ENCODE measurements around the gene TPR. TPM values are rescaled to one million over a fixed set of nuclear protein-coding genes. Genes with fewer than 3 reads are reported as not detected.

The TPR gene
- total RNA-seq, 1 donor from 2014 or later: 83.8 TPM

- Histone ChIP-seq H3K4me1 (ENCODE audit: insufficient read depth, low read length) (no peaks in the 10 kb centered on the region), H3K4me2 (ENCODE audit: low read length) (no peak within 1 kb of the TSS), H3K79me2 (ENCODE audit: insufficient read depth, low read length) (no peaks in the 10 kb centered on the region), H3K9me3 (ENCODE audit: insufficient read depth, low read depth, low read length) (no peaks in the 10 kb centered on the region), H3K9ac (ENCODE audit: low read length) (no peak within 1 kb of the TSS), H3K4me3 (ENCODE audit: insufficient read depth, low read depth, low read length) (no peak within 1 kb of the TSS), H4K20me1 (ENCODE audit: insufficient read depth, low read length) (no peaks in the 10 kb centered on the region), H3K27me3 (ENCODE audit: insufficient read depth, low read length) (no peaks in the 10 kb centered on the region), H3K27ac (ENCODE audit: low read depth, low read length) (no peak within 1 kb of the TSS), H2AFZ (ENCODE audit: low read depth, low read length) (no peak within 1 kb of the TSS), H3K36me3 (ENCODE audit: insufficient read depth, low read length) (no peaks in the 10 kb centered on the region)
- Mint-ChIP-seq H3K4me3 (ENCODE audit: unreplicated experiment) (no peak within 1 kb of the TSS), H3K27me3 (ENCODE audit: low read depth, unreplicated experiment) (no peaks in the 10 kb centered on the region), H3K4me1 (ENCODE audit: low read depth, unreplicated experiment) (no peaks in the 10 kb centered on the region), H3K9me3 (ENCODE audit: unreplicated experiment) (no peaks in the 10 kb centered on the region), H3K27ac (ENCODE audit: unreplicated experiment) (no peak within 1 kb of the TSS), H3K36me3 (ENCODE audit: low read depth, unreplicated experiment) (no peaks in the 10 kb centered on the region)
- DNase-seq (ENCODE audit: low read depth) (no peak), FAIRE-seq (no peak)
- TF ChIP-seq CTCF (IDR thresholded peaks at IDR 0.05; ENCODE audit: insufficient read depth, low read depth, low read length): no peak
- no peak for TF ChIP-seq EZH2 (IDR thresholded peaks at IDR 0.05; ENCODE audit: insufficient read depth, low read length)
These were observed 79.1 kb downstream of the TPR start, which contains the start of gene PRG4 for GRCh38 chr1:186295980-186296379. Gene PRG4 (plus strand): TSS chr1:186296279.

GRCh38 chr1:186292875-186293274 lies 82.2 kb downstream of the TPR start:
- Histone ChIP-seq H3K9ac (ENCODE audit: low read length) (no peak overlapping the region), H3K4me2 (ENCODE audit: low read length) (no peak overlapping the region), H2AFZ (ENCODE audit: low read depth, low read length) (no peak overlapping the region), H4K20me1 (ENCODE audit: insufficient read depth, low read length) (no peaks in the 10 kb centered on the region), H3K27ac (ENCODE audit: low read depth, low read length) (no peak overlapping the region), H3K4me3 (ENCODE audit: insufficient read depth, low read depth, low read length) (no peak overlapping the region), H3K9me3 (ENCODE audit: insufficient read depth, low read depth, low read length) (no peaks in the 10 kb centered on the region), H3K36me3 (ENCODE audit: insufficient read depth, low read length) (no peaks in the 10 kb centered on the region), H3K79me2 (ENCODE audit: insufficient read depth, low read length) (no peaks in the 10 kb centered on the region), H3K4me1 (ENCODE audit: insufficient read depth, low read length) (no peaks in the 10 kb centered on the region), H3K27me3 (ENCODE audit: insufficient read depth, low read length) (no peaks in the 10 kb centered on the region)
- DNase-seq (ENCODE audit: low read depth): no peak
- H3K9me3 Mint-ChIP-seq (ENCODE audit: unreplicated experiment): no peaks in the 10 kb centered on the region
- no peak overlapping the region for H3K4me3 Mint-ChIP-seq (ENCODE audit: unreplicated experiment)
- no peaks in the 10 kb centered on the region for H3K27me3 Mint-ChIP-seq (ENCODE audit: low read depth, unreplicated experiment)
- H3K4me1 Mint-ChIP-seq (ENCODE audit: low read depth, unreplicated experiment): no peaks in the 10 kb centered on the region
- FAIRE-seq: no peak
- no peak for TF ChIP-seq EZH2 (IDR thresholded peaks at IDR 0.05; ENCODE audit: insufficient read depth, low read length)
- H3K36me3 Mint-ChIP-seq (ENCODE audit: low read depth, unreplicated experiment): no peaks in the 10 kb centered on the region
- no peak overlapping the region for H3K27ac Mint-ChIP-seq (ENCODE audit: unreplicated experiment)

- no peaks in the 10 kb centered on the region for H3K27me3 Mint-ChIP-seq (ENCODE audit: low read depth, unreplicated experiment)
- no peak overlapping the region for H3K4me3 Mint-ChIP-seq (ENCODE audit: unreplicated experiment)
- no peaks in the 10 kb centered on the region for H3K4me1 Mint-ChIP-seq (ENCODE audit: low read depth, unreplicated experiment)
- Histone ChIP-seq H3K4me3 (ENCODE audit: insufficient read depth, low read depth, low read length) (no peak overlapping the region), H4K20me1 (ENCODE audit: insufficient read depth, low read length) (no peaks in the 10 kb centered on the region), H3K4me2 (ENCODE audit: low read length) (no peak overlapping the region), H3K9ac (ENCODE audit: low read length) (no peak overlapping the region), H3K79me2 (ENCODE audit: insufficient read depth, low read length) (no peaks in the 10 kb centered on the region), H3K27ac (ENCODE audit: low read depth, low read length) (no peak overlapping the region), H2AFZ (ENCODE audit: low read depth, low read length) (no peak overlapping the region), H3K36me3 (ENCODE audit: insufficient read depth, low read length) (no peaks in the 10 kb centered on the region), H3K9me3 (ENCODE audit: insufficient read depth, low read depth, low read length) (no peaks in the 10 kb centered on the region), H3K27me3 (ENCODE audit: insufficient read depth, low read length) (no peaks in the 10 kb centered on the region), H3K4me1 (ENCODE audit: insufficient read depth, low read length) (no peaks in the 10 kb centered on the region)
- TF ChIP-seq EZH2 (IDR thresholded peaks at IDR 0.05; ENCODE audit: insufficient read depth, low read length) (no peak), CTCF (IDR thresholded peaks at IDR 0.05; ENCODE audit: insufficient read depth, low read depth, low read length) (no peak)
- DNase-seq (ENCODE audit: low read depth) (no peak), FAIRE-seq (no peak)
- no peaks in the 10 kb centered on the region for H3K36me3 Mint-ChIP-seq (ENCODE audit: low read depth, unreplicated experiment)
- no peak overlapping the region for H3K27ac Mint-ChIP-seq (ENCODE audit: unreplicated experiment)
- no peaks in the 10 kb centered on the region for H3K9me3 Mint-ChIP-seq (ENCODE audit: unreplicated experiment)
These were observed 83.8 kb downstream of the TPR start for GRCh38 chr1:186291271-186291670.

Data from astrocyte (in vitro differentiated cells and primary cell).